ENCODE data around the gene CDH13. TPM values are rescaled to one million over a fixed set of nuclear protein-coding genes. Genes with fewer than 3 reads are reported as not detected.

CDH13 gene
- total and polyA plus RNA-seq, 10 of the 15 experiments (the other 5 are each of a cell fraction or from before 2014, with no cell fraction given), result under 0.01 to 0.05 TPM; not detected in 8

DNA sequence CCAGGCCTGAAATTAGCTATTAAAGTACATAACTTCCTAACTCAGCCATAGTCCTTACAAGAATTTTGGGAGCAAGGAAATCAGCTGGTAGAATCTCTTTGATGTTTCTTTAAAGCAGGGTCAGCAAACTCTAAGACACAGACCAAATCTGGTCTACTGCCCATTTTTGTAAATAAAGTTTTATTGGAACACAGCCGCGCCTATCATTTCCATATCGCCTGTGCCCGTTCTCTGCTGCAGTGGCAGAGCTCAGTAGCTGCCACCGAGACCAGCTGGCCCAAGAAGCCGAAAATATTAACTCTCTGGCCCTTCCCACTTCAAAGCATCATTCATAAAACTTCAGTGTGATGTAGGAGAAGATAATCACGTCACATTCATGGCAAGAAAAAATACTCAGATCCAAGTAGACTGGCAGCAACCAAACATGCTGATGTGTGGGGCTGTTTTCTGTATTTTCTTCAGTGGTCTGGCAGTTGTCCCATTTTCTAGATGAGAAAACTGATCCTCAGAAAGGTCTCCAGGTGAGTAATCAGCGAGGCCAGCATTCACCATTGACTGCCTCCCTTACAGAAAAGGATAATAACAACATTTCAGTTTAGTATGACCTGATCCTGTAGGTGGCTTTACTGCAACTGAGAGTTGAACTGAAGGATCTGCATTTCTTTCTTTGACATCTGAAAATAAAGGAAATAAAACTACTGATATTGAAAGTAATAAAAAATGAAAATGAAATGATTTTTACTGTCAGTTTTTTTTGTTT is 1163.1 kb downstream of the CDH13 start:
- no peak for ATAC-seq
- no peaks in the 10 kb centered on the region for H4K20me1 ChIP-seq (ENCODE audit: control insufficient read depth, insufficient read depth)
- no peak for DNase-seq (ENCODE audit: low read depth, low spot score)
- no peaks in the 10 kb centered on the region for H3K79me2 ChIP-seq (ENCODE audit: control insufficient read depth, insufficient read depth, low read length)
- ChIA-PET SMC1A (ENCODE audit: uncharacterized antibody, unreplicated experiment) (interaction anchor here (1.6 kb wide), 1 partner anchor 37 kb away, joined by 3 read pairs; no protein-coding TSS in a partner anchor), RAD21 (ENCODE audit: unreplicated experiment) (no interaction called here), CTCF (no interaction called here), POLR2A (no interaction called here)
- no peak overlapping the region for H3K27ac ChIP-seq (ENCODE audit: control insufficient read depth, insufficient read depth)
- in situ Hi-C loops (cut with MboI) (no loop called here), intact Hi-C loops (cut with micrococcal nuclease; ENCODE audit: unreplicated experiment) (no loop called here)
- FAIRE-seq, result no peak
- no peak overlapping the region for H3K9ac ChIP-seq (ENCODE audit: control insufficient read depth, insufficient read depth, low read length)
- no peaks in the 10 kb centered on the region for H3K9me3 ChIP-seq (replicated peaks; ENCODE audit: control insufficient read depth, insufficient read depth, low read length)
- no peak overlapping the region for H2AFZ ChIP-seq (ENCODE audit: control insufficient read depth, low read depth, low read length)
- TF ChIP-seq, protein P1, sequence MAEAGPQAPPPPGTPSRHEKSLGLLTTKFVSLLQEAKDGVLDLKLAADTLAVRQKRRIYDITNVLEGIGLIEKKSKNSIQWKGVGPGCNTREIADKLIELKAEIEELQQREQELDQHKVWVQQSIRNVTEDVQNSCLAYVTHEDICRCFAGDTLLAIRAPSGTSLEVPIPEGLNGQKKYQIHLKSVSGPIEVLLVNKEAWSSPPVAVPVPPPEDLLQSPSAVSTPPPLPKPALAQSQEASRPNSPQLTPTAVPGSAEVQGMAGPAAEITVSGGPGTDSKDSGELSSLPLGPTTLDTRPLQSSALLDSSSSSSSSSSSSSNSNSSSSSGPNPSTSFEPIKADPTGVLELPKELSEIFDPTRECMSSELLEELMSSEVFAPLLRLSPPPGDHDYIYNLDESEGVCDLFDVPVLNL (IDR thresholded peaks at IDR 0.05; ENCODE audit: low read depth, low read length), result no peak
- no peak for TF ChIP-seq YY1 (IDR thresholded peaks at IDR 0.05; ENCODE audit: low read depth, low read length)
- TF ChIP-seq, protein P2, sequence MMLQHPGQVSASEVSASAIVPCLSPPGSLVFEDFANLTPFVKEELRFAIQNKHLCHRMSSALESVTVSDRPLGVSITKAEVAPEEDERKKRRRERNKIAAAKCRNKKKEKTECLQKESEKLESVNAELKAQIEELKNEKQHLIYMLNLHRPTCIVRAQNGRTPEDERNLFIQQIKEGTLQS (IDR thresholded peaks at IDR 0.05; ENCODE audit: borderline replicate concordance, extremely low read depth, low read depth, low read length), result no peak
- no peak for TF ChIP-seq IKZF2 (IDR thresholded peaks at IDR 0.05)
- TF ChIP-seq, protein P3, sequence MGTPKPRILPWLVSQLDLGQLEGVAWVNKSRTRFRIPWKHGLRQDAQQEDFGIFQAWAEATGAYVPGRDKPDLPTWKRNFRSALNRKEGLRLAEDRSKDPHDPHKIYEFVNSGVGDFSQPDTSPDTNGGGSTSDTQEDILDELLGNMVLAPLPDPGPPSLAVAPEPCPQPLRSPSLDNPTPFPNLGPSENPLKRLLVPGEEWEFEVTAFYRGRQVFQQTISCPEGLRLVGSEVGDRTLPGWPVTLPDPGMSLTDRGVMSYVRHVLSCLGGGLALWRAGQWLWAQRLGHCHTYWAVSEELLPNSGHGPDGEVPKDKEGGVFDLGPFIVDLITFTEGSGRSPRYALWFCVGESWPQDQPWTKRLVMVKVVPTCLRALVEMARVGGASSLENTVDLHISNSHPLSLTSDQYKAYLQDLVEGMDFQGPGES (IDR thresholded peaks at IDR 0.05), result no peak
- TF ChIP-seq PML (IDR thresholded peaks at IDR 0.05; ENCODE audit: low read length), result no peak
- TF ChIP-seq, protein P4, sequence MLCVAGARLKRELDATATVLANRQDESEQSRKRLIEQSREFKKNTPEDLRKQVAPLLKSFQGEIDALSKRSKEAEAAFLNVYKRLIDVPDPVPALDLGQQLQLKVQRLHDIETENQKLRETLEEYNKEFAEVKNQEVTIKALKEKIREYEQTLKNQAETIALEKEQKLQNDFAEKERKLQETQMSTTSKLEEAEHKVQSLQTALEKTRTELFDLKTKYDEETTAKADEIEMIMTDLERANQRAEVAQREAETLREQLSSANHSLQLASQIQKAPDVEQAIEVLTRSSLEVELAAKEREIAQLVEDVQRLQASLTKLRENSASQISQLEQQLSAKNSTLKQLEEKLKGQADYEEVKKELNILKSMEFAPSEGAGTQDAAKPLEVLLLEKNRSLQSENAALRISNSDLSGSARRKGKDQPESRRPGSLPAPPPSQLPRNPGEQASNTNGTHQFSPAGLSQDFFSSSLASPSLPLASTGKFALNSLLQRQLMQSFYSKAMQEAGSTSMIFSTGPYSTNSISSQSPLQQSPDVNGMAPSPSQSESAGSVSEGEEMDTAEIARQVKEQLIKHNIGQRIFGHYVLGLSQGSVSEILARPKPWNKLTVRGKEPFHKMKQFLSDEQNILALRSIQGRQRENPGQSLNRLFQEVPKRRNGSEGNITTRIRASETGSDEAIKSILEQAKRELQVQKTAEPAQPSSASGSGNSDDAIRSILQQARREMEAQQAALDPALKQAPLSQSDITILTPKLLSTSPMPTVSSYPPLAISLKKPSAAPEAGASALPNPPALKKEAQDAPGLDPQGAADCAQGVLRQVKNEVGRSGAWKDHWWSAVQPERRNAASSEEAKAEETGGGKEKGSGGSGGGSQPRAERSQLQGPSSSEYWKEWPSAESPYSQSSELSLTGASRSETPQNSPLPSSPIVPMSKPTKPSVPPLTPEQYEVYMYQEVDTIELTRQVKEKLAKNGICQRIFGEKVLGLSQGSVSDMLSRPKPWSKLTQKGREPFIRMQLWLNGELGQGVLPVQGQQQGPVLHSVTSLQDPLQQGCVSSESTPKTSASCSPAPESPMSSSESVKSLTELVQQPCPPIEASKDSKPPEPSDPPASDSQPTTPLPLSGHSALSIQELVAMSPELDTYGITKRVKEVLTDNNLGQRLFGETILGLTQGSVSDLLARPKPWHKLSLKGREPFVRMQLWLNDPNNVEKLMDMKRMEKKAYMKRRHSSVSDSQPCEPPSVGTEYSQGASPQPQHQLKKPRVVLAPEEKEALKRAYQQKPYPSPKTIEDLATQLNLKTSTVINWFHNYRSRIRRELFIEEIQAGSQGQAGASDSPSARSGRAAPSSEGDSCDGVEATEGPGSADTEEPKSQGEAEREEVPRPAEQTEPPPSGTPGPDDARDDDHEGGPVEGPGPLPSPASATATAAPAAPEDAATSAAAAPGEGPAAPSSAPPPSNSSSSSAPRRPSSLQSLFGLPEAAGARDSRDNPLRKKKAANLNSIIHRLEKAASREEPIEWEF (IDR thresholded peaks at IDR 0.05; ENCODE audit: insufficient replicate concordance, low read depth, low read length), result no peak
- TF ChIP-seq ZBED1 (IDR thresholded peaks at IDR 0.05; ENCODE audit: borderline replicate concordance), result no peak
- BruUV-seq (replicated peaks), result no TSS peak
- H3K36me3 ChIP-seq (ENCODE audit: control insufficient read depth in 2 of 2, insufficient read depth in 2 of 2, low read length in 1 of 2), result no peaks in the 10 kb centered on the region
- no peaks in the 10 kb centered on the region; a peak in 1 of 4 replicates for H3K27me3 ChIP-seq (replicated peaks in 1 of 2; ENCODE audit: control insufficient read depth in 2 of 2, insufficient read depth in 2 of 2, low read length in 1 of 2)
- 57% methylated on average over 8 of the region's 8 CpGs for WGBS (ENCODE audit: insufficient coverage, insufficient replicate concordance, low lambda C conversion rate, missing lambda C conversion rate)
- H3K4me3 ChIP-seq, result no peak overlapping the region
- H3K4me1 ChIP-seq (ENCODE audit: control insufficient read depth, insufficient read depth, low read length), result no peaks in the 10 kb centered on the region
- H3K4me2 ChIP-seq (ENCODE audit: control insufficient read depth, insufficient read depth), result no peak overlapping the region
